Fibroblast of villous mesenchyme (primary cell): ENCODE data around the gene DDX27. TPM values are rescaled to one million over a fixed set of nuclear protein-coding genes. Genes with fewer than 3 reads are reported as not detected.

Experiments used
- DNase-seq: peaks from one replicate; pipeline ENCODE4 v3.0.0-alpha.2; 2010; ENCODE audit warnings: low read depth
- H3K4me3 ChIP-seq: 2 replicates; pipeline ENCODE4 v1.5.1; 2011; ENCODE audit warnings: low read depth, mild to moderate bottlenecking, low read length
- total RNA-seq: library from RNA; depleted of rRNA; stranded (reverse); fragments of >200 nt; gene quantifications from 2 replicates; pipeline ENCODE4 v1.2.3, GENCODE V29; 2012
- TF ChIP-seq, protein P1 (sequence below): IDR thresholded peaks from 2 replicates; pipeline ENCODE4 v1.5.1; 2012; ENCODE audit warnings: low read depth, mild to moderate bottlenecking, low read length; ENCODE audit not compliant: insufficient read depth

Gene DDX27
- total RNA-seq, 1 donor = 33.2 TPM

DNA sequence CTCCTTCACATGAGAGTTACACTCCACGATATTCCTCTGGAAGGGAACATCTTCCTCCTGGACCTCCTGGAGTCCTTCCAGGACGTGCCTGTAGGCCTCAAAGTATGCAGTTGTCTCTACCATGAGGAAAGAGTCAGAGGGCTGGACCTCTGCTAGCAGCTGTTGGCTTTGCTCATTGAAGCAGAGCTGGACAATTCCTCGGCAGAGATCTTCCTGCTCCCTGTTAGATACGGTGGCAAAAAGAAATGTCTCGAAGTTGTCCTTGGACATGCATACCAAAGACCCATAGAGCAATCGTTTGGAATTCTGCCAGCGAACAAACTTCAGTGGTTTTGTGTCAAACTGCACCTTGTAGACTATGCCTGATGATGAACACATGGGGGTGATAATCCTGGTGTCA, 51.0 kb downstream of the DDX27 start:
- peak overlapping the region; percentile 22 for H3K4me3 ChIP-seq
- TF ChIP-seq, protein P1, sequence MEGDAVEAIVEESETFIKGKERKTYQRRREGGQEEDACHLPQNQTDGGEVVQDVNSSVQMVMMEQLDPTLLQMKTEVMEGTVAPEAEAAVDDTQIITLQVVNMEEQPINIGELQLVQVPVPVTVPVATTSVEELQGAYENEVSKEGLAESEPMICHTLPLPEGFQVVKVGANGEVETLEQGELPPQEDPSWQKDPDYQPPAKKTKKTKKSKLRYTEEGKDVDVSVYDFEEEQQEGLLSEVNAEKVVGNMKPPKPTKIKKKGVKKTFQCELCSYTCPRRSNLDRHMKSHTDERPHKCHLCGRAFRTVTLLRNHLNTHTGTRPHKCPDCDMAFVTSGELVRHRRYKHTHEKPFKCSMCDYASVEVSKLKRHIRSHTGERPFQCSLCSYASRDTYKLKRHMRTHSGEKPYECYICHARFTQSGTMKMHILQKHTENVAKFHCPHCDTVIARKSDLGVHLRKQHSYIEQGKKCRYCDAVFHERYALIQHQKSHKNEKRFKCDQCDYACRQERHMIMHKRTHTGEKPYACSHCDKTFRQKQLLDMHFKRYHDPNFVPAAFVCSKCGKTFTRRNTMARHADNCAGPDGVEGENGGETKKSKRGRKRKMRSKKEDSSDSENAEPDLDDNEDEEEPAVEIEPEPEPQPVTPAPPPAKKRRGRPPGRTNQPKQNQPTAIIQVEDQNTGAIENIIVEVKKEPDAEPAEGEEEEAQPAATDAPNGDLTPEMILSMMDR = no peak
- DNase-seq = peak; percentile 75

DNA sequence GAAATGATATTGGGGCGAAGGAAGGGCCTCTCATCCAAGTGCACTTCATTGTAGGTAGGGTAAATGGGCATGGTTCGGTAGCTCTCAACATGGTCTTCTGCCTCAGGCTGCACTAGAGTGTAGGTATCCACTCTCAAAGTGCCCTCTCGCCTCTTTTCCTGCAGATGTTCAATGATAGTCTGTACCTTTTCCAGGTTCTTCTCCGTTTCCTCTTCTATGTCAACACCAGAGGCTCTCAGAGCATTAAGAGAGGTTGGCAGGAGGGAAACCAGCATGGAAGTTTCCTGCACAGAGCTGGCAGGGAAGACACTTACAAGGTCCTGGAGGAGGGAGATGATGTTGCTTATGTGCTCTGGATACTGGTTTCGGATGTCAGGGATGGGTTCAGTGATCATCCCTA, 51.5 kb downstream of the DDX27 start:
- DNase-seq = no peak
- no peak overlapping the region for H3K4me3 ChIP-seq
- TF ChIP-seq, protein P1 = no peak

DNA sequence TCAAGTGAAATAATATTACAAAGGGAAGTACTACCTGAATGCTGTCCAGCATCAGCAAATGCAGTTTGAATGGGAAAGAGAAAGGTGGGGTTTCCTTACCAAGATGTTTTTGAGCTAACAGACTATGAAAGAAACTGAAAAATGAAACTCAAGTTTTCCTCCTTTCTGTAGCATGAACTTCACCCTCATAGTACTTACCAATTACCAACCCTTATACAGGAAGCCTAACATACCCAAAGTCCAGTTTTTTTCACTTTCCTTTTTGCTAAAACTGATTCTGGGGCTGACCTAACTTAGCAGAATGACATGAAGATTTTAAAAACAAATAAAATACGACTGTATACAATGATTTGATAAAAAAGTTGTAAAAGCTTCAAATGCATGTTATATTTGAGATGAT, 53.4 kb downstream of the DDX27 start:
- TF ChIP-seq, protein P1 = no peak

DNA sequence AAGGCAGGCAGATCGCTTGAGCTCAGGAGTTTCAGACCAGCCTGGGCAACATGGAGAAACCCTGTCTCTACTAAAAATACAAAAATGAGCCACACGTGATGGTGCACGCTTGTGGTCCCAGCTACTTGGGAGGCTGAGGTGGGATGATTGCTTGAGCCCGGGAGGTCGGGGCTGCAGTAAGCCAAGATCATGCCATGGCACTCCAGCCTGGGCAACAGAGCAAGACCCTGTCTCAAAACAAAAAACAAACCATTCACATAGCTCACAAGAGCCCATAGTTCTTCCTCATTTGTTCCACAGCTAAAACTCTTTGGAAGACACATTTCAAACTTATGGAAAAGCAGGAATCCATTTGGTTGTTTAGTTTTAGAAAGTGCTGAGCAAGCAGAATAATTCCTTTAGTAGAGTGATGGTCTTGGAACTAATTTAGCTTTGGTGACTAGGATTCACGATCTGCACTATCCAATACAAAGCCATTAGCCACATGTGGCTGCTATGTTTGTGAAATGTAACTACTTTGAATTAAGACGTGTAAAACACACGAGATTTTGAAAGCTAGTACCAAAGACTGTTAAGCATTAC, 54.6 kb downstream of the DDX27 start:
- no peak for DNase-seq
- TF ChIP-seq, protein P1 = no peak
- no peak overlapping the region for H3K4me3 ChIP-seq

More for the DNA sequence above, 53.4 kb downstream of the DDX27 start:
- H3K4me3 ChIP-seq = no peak overlapping the region
- no peak for DNase-seq

DNA sequence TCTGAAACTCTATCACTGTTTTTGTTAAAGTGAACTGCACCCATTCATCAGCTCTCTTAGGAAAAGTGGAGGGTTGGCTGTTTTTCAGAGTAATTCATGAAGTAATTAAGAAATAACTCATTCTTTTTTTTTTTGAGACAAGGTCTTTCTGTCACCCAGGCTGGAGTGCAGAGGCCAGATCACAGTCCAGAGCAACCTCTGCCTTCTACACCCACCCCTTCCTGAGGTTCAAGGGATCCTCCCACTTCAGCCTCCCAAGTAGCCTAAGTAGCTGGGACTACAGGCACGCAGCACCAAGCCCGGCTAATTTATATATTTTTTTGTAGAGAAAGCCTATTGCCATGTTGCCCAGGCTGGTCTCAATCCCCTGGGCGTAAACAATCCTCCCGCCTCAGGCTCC, 56.0 kb downstream of the DDX27 start:
- H3K4me3 ChIP-seq = no peak overlapping the region
- DNase-seq = no peak
- TF ChIP-seq, protein P1 = no peak

DNA sequence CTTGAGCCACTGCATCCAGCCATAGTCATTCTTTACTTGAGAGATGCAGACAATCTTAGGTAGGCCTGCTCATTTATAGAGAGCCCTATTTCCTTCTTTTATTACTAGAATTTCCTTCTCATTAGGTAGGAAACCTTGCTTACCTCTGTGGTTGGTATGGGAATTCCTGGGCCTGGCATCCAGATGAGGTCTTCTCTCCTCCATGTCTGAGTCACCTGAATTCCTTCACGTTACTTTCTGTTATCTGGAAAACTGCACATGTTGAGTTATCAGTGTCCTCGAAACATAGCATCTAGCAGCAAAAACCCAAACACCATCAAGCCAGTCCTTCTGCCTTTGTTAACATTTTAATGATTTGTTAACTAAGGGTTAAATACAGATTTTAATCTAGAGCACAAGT, 56.4 kb downstream of the DDX27 start:
- H3K4me3 ChIP-seq = peak overlapping the region; percentile 87
- no peak for DNase-seq

More for the DNA sequence above, 56.4 kb downstream of the DDX27 start:
- TF ChIP-seq, protein P1 = no peak
